Measurements from ENCODE around the gene COL6A2. TPM values are rescaled to one million over a fixed set of nuclear protein-coding genes. Genes with fewer than 3 reads are reported as not detected.

The COL6A2 gene
- total RNA-seq, 1 experiment from 2014 or later: 129 TPM

- no peak overlapping the region for H2AFZ ChIP-seq (ENCODE audit: low read length)
- H3K4ac ChIP-seq (ENCODE audit: low read depth, low read length): no peak overlapping the region
- H2AK5ac ChIP-seq (ENCODE audit: insufficient read length, low read length): no peak overlapping the region
- H4K91ac ChIP-seq (ENCODE audit: insufficient read length, low read depth, low read length): no peak overlapping the region
- H3K14ac ChIP-seq (ENCODE audit: insufficient read depth, low read length): no peak overlapping the region
- no peaks in the 10 kb centered on the region for H3K9me3 ChIP-seq (ENCODE audit: control insufficient read depth, low read depth, low read length)
- Mint-ChIP-seq H3K27me3 (ENCODE audit: low read depth) (peaks cover 4% of the 10 kb centered on the region), H3K4me3 (no peak overlapping the region), H3K27ac (peak overlapping the region in 1 of 3 experiments; percentile 78; a peak in 2 of 7 replicates), H3K9me3 (peaks cover 5 to 10% of the 10 kb centered on the region in 2 experiments), H3K4me1 (no peaks in the 10 kb centered on the region), H3K36me3 (ENCODE audit: insufficient read depth in 1 of 3, low read depth in 3 of 3) (peaks cover 0 to 4% (median 0%) of the 10 kb centered on the region in 3 experiments; a peak in 1 of 7 replicates)
- H3K4me1 ChIP-seq (ENCODE audit: insufficient read depth, low read length): no peaks in the 10 kb centered on the region
- no peaks in the 10 kb centered on the region for H4K20me1 ChIP-seq (ENCODE audit: control insufficient read depth, insufficient read depth, insufficient read length)
- DNase-seq: peak; percentile 16
- no peak overlapping the region for H3K23ac ChIP-seq (ENCODE audit: insufficient read length, low read depth, low read length)
- H3K27ac ChIP-seq (ENCODE audit: insufficient read length, low read depth, low read length): no peak overlapping the region
- H2BK15ac ChIP-seq (ENCODE audit: low read depth, low read length): no peak overlapping the region
- no peaks in the 10 kb centered on the region for H3K79me1 ChIP-seq (ENCODE audit: insufficient read depth, low read depth, low read length, poor library complexity, severe bottlenecking)
- no peak overlapping the region for H4K8ac ChIP-seq (replicated peaks; ENCODE audit: insufficient read length, low read depth, low read length)
- no peak overlapping the region for H3K56ac ChIP-seq (ENCODE audit: insufficient read length, low read depth, low read length)
- no peak overlapping the region for H2BK5ac ChIP-seq (ENCODE audit: insufficient read length, low read length)
- H3K23me2 ChIP-seq (ENCODE audit: insufficient read length, low read depth, low read length, poor library complexity, severe bottlenecking): no peaks in the 10 kb centered on the region
- no peaks in the 10 kb centered on the region for H3K27me3 ChIP-seq (ENCODE audit: insufficient read depth, low read length)
- H3T11ph ChIP-seq (ENCODE audit: low read length): no peak overlapping the region
- H2BK20ac ChIP-seq (ENCODE audit: low read depth, low read length, poor library complexity, severe bottlenecking): no peak overlapping the region
- no peak overlapping the region for H3K9ac ChIP-seq (ENCODE audit: extremely low read depth, insufficient read length, low read length)
- H3K79me2 ChIP-seq (ENCODE audit: insufficient read depth, low read length): no peaks in the 10 kb centered on the region
- no peak overlapping the region for H2BK12ac ChIP-seq (ENCODE audit: insufficient read length, low read depth, low read length)
- no peak overlapping the region for H3K18ac ChIP-seq (ENCODE audit: insufficient read length, low read depth, low read length)
- no peak overlapping the region for H4K5ac ChIP-seq (ENCODE audit: insufficient read length, low read depth, low read length)
- H3K4me2 ChIP-seq (ENCODE audit: insufficient read depth, insufficient read length, low read length): no peak overlapping the region
- TF ChIP-seq, protein P1, sequence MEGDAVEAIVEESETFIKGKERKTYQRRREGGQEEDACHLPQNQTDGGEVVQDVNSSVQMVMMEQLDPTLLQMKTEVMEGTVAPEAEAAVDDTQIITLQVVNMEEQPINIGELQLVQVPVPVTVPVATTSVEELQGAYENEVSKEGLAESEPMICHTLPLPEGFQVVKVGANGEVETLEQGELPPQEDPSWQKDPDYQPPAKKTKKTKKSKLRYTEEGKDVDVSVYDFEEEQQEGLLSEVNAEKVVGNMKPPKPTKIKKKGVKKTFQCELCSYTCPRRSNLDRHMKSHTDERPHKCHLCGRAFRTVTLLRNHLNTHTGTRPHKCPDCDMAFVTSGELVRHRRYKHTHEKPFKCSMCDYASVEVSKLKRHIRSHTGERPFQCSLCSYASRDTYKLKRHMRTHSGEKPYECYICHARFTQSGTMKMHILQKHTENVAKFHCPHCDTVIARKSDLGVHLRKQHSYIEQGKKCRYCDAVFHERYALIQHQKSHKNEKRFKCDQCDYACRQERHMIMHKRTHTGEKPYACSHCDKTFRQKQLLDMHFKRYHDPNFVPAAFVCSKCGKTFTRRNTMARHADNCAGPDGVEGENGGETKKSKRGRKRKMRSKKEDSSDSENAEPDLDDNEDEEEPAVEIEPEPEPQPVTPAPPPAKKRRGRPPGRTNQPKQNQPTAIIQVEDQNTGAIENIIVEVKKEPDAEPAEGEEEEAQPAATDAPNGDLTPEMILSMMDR (conservative IDR thresholded peaks at IDR 0.05): no peak
- H2BK120ac ChIP-seq (ENCODE audit: low read depth, low read length, poor library complexity, severe bottlenecking): no peak overlapping the region
- WGBS (ENCODE audit: extremely low coverage, insufficient read length, low lambda C conversion rate): no CpG with 5 or more reads among the region's 35 CpGs
Measured at GRCh38 chr21:46081862-46082712, 15.8 kb upstream of the COL6A2 start.

Measured in H9 (cell line).